HG03139 (cell line): ENCODE measurements around the gene RECQL5.

Experiments used
- ATAC-seq: cut with Tn5 transposase; IDR thresholded peaks from one replicate; pipeline ENCODE4 v1.9.1; 2021; ENCODE audit not compliant: unreplicated experiment

RECQL5 gene

DNA sequence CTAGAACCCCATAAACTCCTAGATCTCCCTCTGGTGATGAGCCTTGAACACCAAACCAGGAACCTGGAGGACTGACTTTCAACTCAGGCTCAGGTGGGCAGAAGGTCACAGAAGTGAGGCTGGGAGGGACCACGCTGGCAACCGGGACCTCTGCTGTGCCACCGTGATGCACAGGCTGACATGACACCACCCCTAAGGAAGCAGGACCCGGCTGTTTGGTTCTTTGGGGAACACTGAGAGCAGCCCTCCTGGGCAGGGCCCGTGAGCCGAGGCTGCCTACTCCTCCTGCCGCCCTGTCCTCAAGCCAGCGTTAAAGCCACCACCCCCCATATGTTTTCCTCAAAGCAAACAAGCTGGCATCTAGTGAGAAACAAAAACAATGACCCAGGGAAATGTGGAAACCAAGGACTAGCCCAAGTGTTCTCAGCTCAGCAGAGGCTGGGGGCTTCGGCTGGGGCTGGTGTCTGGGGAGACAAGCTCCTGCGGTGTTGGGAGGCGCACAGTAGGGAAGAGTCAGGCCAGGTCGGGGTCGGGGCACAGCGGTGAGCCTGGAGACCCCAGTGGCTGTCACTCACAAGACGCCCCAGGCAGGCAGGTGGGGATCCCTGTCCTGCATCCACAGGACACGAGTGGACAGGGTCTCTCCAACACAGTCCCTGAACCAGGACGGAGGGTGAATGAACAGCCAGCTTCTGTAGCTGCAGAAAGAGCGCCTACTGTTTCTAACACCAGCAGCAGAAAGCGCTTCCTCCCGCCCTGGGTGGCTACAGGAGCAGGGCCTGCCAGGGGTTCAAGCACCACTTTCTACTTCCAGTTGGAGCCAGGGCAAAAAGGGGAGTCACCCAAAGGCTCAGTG lies 32.0 kb downstream of the RECQL5 start:
- no peak for ATAC-seq

- no peak for ATAC-seq
Measured at GRCh38 chr17:75634376-75634740, 32.6 kb downstream of the RECQL5 start.

DNA sequence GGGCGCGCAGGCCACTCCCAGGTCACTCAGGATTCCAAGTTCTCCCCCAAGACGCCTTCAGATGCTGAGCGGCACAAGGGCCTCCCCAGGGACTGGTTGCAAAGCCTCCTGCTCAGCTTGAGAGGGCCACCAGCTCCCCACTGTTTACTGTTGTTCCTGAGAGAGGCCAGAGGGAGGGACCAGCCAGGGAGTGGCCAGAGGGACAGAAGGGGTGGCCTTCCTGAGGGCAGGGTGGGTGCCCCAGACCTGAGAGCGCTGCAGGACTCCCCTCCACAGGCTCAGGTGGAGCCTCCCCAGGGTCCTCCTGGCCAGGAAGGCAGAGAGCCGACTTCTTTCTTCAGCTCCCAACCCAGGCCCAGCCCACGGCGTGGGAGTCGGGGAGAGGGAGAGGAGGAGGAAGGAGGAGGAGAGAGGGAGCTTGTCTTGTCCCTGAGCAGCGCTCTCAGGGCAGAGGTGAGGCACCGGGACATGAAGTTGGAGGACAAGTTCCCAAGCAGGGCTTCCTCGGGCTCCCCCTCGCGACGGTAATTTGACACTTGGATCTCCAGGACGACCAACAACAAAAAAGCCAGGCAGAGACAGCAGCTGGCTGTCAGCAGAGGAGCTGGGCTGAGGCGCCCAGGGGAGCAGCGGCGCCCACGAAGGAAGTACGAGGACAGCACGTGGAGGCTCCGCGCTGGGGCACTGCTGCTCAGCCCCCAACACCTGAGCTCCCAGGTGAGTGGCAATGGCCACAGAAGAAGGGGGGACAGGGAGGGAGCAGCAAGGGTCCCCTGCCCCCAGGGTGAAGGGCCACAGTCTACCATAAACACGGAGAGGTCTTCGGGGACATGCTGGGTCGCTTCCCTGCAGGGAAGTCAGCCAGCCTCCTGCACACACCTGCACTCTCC lies 33.2 kb downstream of the RECQL5 start:
- ATAC-seq = no peak

DNA sequence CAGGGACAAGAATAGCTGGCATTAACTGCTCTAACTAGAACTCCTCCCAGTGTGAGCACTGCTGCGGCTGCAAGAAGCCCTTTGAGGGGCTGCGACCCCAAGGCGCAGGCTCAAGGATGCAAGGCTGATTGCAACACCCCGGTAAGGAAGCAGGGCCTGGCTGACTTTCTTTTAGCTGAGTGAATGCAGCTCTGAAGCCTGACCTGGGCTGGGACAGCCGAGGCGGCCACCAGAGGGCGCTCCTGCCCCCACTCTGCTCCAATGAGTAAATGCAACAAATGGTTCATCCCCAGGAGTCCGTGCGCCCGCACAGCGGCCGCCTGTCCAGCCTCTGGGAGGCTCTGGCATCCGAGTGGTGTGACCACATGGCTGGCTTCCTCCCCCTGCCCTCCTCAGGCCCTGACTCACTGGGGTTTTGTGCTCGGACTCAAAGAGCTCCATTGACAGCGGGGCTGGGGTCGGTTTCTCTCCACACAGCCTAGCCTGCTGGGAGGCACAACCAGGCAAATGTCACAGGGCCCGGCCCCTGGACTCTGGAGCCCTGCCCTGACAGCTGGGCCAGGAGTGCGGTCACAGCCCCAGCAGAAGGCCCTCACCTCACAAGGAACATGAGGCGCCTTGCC lies 34.0 kb downstream of the RECQL5 start, which contains the start of gene SMIM5:
TSS of gene SMIM5 (plus strand) at position 572 of the 623 bp plus-strand sequence. CDS start 6,768 bp downstream, outside the sequence.
- ATAC-seq = no peak

- ATAC-seq = no peak
Measured at GRCh38 chr17:75632428-75632827, 34.5 kb downstream of the RECQL5 start.

- no peak for ATAC-seq
Measured at GRCh38 chr17:75631353-75631752, 35.6 kb downstream of the RECQL5 start.

DNA sequence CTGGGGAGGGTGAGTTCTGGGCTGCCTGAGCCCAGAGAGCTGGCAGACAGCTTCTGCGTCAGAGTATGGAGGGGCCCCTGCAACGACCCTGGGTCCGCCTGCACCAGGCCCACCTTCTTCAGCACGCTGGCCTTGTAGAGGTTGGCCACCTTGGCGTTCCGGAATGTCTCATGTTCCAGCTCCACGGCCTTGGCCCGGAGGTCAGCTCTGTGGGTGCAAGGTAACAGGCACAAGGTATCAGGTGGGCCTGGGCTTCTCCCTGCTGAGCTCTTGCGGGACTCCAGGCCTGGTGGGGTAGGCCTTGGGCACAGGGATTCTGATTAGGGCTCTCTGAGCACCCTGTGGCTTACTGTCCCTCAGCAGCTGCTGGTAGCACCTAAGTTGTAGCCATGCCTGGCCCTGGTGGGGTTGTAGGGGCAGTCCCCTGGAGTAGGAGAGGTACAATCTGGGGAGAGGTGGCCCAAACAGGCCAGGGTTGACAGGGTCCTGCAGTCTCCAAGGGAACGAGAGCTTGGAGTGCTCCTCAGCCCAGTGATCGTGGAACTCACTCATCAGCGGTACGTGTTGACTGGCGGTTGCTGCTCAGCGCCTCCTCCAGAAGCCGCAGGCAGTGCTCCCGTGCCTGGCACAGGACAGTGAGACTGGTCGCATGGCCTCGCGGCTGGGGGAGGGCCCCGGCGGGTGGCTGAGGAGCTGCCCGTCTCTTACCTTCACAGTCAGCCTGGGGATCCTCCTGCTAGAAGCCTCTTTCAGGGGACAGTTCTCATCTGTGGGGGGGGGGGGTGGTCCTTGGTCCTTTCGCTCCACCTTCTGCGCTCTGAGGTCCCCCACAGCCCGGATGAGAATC lies 36.7 kb downstream of the RECQL5 start:
- ATAC-seq = no peak

DNA sequence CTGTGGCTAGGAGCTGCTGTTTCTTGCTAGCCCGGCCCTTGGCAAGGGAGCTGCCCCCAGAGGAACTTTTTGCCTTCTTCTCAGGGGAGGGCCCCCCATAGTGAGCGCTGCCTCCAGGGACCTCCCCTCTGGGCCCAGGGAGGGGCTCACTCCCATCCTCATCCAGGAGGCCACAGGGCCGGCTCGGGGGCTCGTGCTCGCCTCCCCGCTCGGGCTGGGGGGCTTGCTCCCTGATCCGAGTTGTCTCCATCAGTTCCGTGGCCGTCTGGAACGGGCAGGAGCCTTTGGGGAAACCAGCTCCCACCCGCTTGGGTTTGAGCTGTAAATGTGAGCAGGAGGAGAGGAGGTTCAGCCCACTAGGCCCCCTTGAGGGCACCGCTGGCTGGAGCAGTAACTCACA lies 37.8 kb downstream of the RECQL5 start:
- no peak for ATAC-seq

DNA sequence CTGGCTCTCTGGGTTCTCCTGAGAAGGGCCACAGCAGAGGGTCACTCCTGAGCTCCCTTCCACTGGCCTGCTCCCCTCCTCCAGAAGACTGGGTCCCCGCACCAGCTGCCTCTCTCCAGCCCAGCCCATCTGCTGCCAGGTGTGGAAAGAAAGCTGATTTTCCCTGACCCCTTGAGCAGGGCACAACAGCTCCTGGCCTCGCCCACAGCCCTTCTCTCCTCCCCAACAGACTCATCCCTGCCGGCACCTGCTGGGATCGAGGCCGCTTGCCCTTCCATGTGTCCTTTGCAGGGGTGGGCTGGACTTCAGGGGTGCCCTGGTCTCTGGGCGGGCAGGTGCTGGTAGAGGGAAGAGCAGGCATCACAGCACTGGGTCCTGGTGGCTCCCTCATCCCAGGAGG lies 38.5 kb downstream of the RECQL5 start:
- ATAC-seq = no peak

DNA sequence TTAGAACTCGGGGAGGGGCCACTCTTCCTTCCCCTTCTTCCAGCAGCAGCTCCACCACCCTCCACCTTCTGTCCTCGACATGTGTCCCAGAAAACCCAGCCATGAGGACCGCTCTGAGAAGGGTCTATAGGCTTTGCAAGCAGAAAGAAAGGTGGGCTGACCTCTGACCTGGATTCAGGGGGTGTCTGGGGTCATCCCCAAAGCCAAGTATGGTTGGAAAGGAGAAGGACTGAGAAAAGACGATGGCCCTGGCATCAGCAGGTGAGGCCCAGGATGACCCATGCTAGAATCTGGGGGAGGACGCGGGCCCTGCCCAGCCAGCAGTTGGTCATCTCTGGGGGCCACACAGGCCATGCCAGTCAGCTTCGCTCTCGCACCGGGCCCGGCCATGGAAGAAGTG lies 39.9 kb downstream of the RECQL5 start:
- no peak for ATAC-seq

- no peak for ATAC-seq
Measured at GRCh38 chr17:75626496-75627038, 40.4 kb downstream of the RECQL5 start.

DNA sequence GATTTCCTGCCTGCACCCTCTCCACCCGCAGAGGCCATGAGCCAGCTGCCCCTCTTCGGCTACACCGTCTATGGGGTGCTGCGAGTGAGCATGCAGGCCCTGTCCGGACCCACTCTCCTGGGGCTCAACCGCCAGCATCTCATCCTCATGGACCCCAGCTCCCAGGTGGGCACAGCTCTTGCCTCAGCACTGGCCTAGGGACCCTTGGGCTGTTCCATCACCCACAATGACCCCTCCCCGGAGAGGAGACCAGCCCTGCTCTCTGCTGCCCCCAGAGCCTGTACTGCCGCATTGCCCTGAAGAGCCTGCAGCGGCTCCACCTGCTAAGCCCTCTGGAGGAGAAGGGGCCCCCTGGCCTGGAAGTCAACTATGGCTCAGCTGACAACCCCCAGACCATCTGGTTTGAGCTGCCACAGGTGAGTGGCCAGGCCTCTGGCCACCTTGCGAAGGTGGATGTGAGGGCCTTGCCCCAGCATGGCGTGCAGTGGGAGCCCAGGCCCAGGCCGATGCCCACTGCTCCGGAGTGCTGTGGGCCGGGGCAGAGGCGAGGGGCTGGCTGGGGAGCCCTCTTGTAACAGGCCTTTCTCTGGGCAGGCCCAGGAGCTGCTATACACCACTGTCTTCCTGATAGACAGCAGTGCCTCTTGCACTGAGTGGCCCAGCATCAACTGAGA lies 41.0 kb downstream of the RECQL5 start:
- no peak for ATAC-seq

DNA sequence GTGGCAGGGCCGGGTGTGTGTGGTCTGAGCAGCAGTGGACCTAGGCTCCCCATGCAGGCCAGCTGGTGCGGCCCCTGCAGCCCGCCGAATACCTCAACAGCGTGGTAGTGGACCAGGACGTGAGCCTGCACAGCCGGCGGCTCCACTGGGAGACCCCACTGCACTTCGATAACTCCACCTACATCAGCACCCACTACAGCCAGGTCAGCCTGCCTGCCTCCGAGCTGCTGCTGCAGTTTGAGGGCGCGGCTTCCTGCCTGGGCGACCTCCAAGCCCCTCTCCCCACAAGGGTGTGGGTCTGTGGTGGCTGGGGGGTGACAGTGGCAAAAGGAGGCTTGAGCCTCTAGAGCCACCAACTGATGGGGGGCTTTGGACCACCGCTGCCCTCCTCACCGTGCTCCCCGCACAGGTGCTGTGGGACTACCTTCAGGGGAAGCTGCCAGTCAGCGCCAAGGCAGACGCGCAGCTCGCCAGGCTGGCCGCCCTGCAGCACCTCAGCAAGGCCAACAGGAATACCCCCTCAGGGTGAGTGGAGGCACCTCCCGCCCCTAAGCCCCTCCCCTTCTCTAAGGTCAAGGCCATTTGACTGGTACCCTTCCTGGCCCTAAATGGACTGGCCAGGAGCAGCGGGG lies 42.1 kb downstream of the RECQL5 start:
- no peak for ATAC-seq

GRCh38 chr17:75624021-75624420 lies 42.9 kb downstream of the RECQL5 start:
- no peak for ATAC-seq

DNA sequence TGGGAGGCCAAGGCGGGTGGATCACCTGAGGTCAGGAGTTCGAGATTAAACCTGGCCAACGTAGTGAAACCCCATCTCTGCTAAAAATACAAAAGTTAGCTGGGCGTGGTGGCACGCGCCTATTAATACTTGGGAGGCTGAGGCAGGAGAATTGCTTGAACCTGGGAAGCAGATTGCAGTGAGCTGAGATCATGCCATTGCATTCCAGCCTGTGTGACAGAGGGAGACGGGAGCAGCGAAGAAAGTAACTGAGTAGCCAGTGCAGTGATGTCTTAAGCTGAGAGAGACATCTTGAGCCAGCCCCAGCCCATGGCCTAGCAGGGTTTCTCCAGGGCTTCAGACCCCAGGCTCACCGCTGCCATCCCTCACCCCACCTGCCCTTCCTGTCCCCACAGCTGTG lies 43.6 kb downstream of the RECQL5 start:
- no peak for ATAC-seq

DNA sequence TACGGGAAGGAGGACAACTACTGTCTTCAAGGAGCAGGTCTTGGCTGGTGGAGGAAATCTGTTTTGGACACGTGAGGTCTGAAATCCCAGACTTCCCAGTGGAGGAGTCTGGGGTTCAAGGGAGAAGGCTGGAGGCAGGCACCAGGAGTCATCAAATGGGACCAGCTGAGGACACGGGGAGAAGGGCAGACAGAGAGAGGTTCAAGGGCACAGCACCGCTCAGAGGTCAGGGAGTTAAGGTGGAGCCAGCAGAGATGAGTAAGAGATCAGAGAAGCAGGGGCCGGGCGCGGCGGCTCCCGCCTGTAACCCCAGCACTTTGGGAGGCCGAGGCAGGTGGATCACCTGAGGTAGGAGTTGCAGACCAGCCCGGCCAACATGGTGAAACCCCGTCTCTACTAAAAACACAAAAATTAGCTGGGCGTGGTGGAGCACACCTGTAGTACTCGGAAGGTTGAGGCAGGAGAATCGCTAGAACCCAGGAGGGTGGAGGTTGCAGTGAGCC lies 44.1 kb downstream of the RECQL5 start:
- ATAC-seq = no peak

GRCh38 chr17:75622076-75622475 lies 44.9 kb downstream of the RECQL5 start:
- ATAC-seq = no peak

GRCh38 chr17:75621489-75621888 lies 45.5 kb downstream of the RECQL5 start:
- no peak for ATAC-seq
